HFFc6 (cell line): ENCODE results near the gene TIAM2. TPM values are rescaled to one million over a fixed set of nuclear protein-coding genes. Genes with fewer than 3 reads are reported as not detected.

ENCODE experiments used
- DNase-seq: peaks from one replicate; pipeline ENCODE4 v3.0.0-alpha.2; 2018
- H3K27ac Mint-ChIP-seq: 2 replicates; pipeline ENCODE4 v1.8.0; 2020; ENCODE audit warnings: mild to moderate bottlenecking, mixed read lengths
- H3K27me3 Mint-ChIP-seq: 2 replicates; pipeline ENCODE4 v1.8.0; 2021; ENCODE audit warnings: mild to moderate bottlenecking, moderate library complexity, mixed read lengths; ENCODE audit not compliant: insufficient read depth
- H3K36me3 Mint-ChIP-seq: 2 replicates; pipeline ENCODE4 v1.8.0; 2021; ENCODE audit warnings: low read depth, mixed read lengths
- H3K4me1 Mint-ChIP-seq: 2 replicates; pipeline ENCODE4 v1.8.0; 2020; ENCODE audit warnings: low read depth, mixed read lengths
- H3K4me3 Mint-ChIP-seq: 2 replicates; pipeline ENCODE4 v1.8.0; 2020; ENCODE audit warnings: mild to moderate bottlenecking, moderate library complexity, mixed read lengths
- H3K9me3 Mint-ChIP-seq: 2 replicates; pipeline ENCODE4 v1.8.0; 2020; ENCODE audit warnings: mild to moderate bottlenecking, mixed read lengths
- CTCF ChIP-seq: fragments of 200-600 bp; sonication (generic); IDR thresholded peaks from 2 replicates; pipeline ENCODE4 v1.5.0; 2021; ENCODE audit warnings: antibody characterized with exemption, mild to moderate bottlenecking
- long read RNA-seq: library from polyadenylated mRNA; unstranded; transcript quantifications from one replicate; pipeline ENCODE4 v2.0.0, GENCODE V29; 2019
- total RNA-seq, 6 experiments: library from RNA; stranded (reverse); fragmentation: NEBNext Ultra II Directional; extraction: Animal tissue kit (Norgen Biotek cat#: 25700); gene quantifications; 2 replicates in 1 of 6; 3 replicates in 5 of 6; pipeline ENCODE4 v1.2.3, GENCODE V29; 2021

Gene TIAM2
- 10 to 100 TPM in 2 of 6 experiments, 1 to 10 TPM in 4; 7.2 to 11.2 (median 9.4) TPM for total RNA-seq
- long read RNA-seq, partial matches to known transcripts: 0 of 5 reads
- long read RNA-seq, other reads (novel, unspliced or antisense): 5 of 5 reads

- Mint-ChIP-seq H3K4me1 (peaks cover 20% of the 10 kb centered on the region), H3K9me3 (no peaks in the 10 kb centered on the region), H3K4me3 (peak within 1 kb of the TSS; percentile 86), H3K36me3 (no peaks in the 10 kb centered on the region), H3K27me3 (no peaks in the 10 kb centered on the region), H3K27ac (0 out of 2 replicates have a peak within 1 kb of the TSS, but pooled peaks have one; percentile 24)
- DNase-seq: no peak
- TF ChIP-seq CTCF: peak; percentile 12; the same call in 1 of the 2 replicates
Observed at GRCh38 chr6:154995254-154996015, at the start of gene TIAM2. Gene TIAM2, plus strand, starts transcription at chr6:154995315. Its CDS starts 133,909 bp downstream, at chr6:155129224.

DNA sequence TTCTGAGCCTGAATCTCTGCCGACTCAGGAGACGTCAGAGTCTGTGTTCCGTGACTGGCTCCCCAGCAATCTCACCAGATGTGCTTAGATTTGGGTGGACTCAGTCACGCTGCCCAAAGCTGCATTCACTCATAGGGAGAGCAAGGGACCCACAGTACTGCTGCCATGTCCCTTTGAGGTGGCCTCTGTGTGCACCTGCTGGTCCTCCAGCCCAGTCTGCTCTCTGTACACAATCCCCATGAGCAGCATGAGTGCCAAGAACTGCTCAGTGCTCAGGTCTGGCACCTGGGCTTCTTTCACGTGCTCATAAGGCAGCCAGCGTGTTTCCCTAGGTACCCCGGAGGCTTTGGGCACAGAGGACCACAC is 44.2 kb upstream of the TIAM2 start:
- Mint-ChIP-seq H3K4me1 (peaks cover 5% of the 10 kb centered on the region; the same call in 1 of the 2 replicates), H3K9me3 (no peaks in the 10 kb centered on the region), H3K27ac (no peak overlapping the region), H3K27me3 (no peaks in the 10 kb centered on the region), H3K4me3 (no peak overlapping the region), H3K36me3 (peaks cover 5% of the 10 kb centered on the region; the same call in 1 of the 2 replicates)
- no peak for DNase-seq
- TF ChIP-seq CTCF: no peak

DNA sequence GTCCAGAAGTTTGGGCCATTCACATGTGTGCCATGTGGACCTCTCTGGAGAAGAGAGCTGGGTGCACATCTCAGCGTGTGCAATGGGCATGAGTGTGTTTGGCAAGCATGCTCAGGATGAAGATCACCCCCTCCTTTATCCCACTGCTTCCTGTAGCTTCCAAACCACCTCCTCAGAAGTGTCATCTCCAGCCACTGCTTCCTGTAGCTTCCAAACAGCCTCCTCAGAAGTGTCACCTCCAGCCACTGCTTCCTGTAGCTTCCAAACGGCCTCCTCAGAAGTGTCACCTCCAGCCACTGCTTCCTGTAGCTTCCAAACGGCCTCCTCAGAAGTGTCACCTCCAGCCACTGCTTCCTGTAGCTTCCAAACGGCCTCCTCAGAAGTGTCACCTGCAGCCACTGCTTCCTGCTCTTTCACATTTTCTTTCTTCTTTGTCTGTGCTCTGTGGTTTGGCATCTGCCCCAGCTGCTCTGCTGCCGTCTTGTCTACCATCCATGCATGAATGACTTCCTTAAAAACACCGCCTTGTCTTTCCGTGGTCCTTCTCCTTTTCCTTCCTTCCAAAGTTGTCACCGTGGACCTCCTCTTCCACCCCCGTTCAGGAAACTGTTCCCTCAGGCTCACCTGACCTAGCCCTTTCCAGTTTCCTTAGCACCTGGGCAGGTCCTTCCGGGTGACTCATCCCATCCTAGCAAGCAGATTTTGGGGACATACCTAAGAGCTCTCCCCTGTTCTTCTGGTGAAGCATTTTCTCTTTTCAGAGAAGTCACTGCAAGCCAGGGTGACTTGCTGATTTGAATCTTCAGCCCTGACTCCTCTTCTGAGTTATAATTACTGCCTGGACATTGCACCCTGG is 43.5 kb upstream of the TIAM2 start:
- no peak overlapping the region for H3K4me3 Mint-ChIP-seq
- TF ChIP-seq CTCF: no peak

GRCh38 chr6:154953644-154954043 is 41.5 kb upstream of the TIAM2 start:
- H3K4me1 Mint-ChIP-seq: peaks cover 5% of the 10 kb centered on the region; the same call in 1 of the 2 replicates
- H3K36me3 Mint-ChIP-seq: peaks cover 5% of the 10 kb centered on the region; the same call in 1 of the 2 replicates

More for the DNA sequence above, 43.5 kb upstream of the TIAM2 start:
- H3K27me3 Mint-ChIP-seq: no peaks in the 10 kb centered on the region
- DNase-seq: no peak
- peaks cover 5% of the 10 kb centered on the region; the same call in 1 of the 2 replicates for H3K36me3 Mint-ChIP-seq
- H3K4me1 Mint-ChIP-seq: peaks cover 5% of the 10 kb centered on the region; the same call in 1 of the 2 replicates
- no peak overlapping the region for H3K27ac Mint-ChIP-seq
- H3K9me3 Mint-ChIP-seq: no peaks in the 10 kb centered on the region

More at GRCh38 chr6:154953644-154954043, 41.5 kb upstream of the TIAM2 start:
- Mint-ChIP-seq H3K4me3 (no peak overlapping the region), H3K27me3 (no peaks in the 10 kb centered on the region), H3K9me3 (no peaks in the 10 kb centered on the region), H3K27ac (no peak overlapping the region)
- no peak for TF ChIP-seq CTCF
- DNase-seq: no peak
